DOHH2 (cell line): ENCODE measurements around the gene PLXNB3.

Experiments used
- H3F3A ChIP-seq: fragments of 200-600 bp; sonication (generic), shearing (Covaris generic); 2 replicates; pipeline ENCODE4 v1.6.0; 2016; ENCODE audit warnings: antibody characterized with exemption, mild to moderate bottlenecking; ENCODE audit not compliant: control insufficient read depth, insufficient read depth
- H3K27ac ChIP-seq: fragments of 200-600 bp; sonication (generic); 2 replicates; pipeline ENCODE4 v1.5.1; 2014; ENCODE audit warnings: low read depth, mild to moderate bottlenecking, low read length, moderate library complexity
- H3K27me3 ChIP-seq: fragments of 200-600 bp; sonication (generic); 2 replicates; pipeline ENCODE4 v1.6.1; 2014; ENCODE audit warnings: mild to moderate bottlenecking, low read length, mixed read lengths; ENCODE audit not compliant: control insufficient read depth
- H3K36me3 ChIP-seq: fragments of 200-600 bp; sonication (generic); 2 replicates; pipeline ENCODE4 v1.6.1; 2014; ENCODE audit warnings: mild to moderate bottlenecking, low read length, moderate library complexity, mixed read lengths; ENCODE audit not compliant: control insufficient read depth
- H3K4me1 ChIP-seq: fragments of 200-600 bp; sonication (generic); 2 replicates; pipeline ENCODE4 v1.6.1; 2014; ENCODE audit warnings: mild to moderate bottlenecking, low read length, mixed read lengths; ENCODE audit not compliant: control insufficient read depth
- H3K4me2 ChIP-seq: fragments of 200-600 bp; sonication (generic); 2 replicates; pipeline ENCODE4 v1.6.0; 2014; ENCODE audit warnings: mild to moderate bottlenecking, low read length, moderate library complexity
- H3K4me3 ChIP-seq: fragments of 200-600 bp; sonication (generic); 2 replicates; pipeline ENCODE4 v1.5.1; 2014; ENCODE audit warnings: mild to moderate bottlenecking, low read length, mixed read lengths
- H3K79me2 ChIP-seq: fragments of 200-600 bp; sonication (generic); 2 replicates; pipeline ENCODE4 v1.6.1; 2014; ENCODE audit warnings: mild to moderate bottlenecking, low read length, mixed read lengths; ENCODE audit not compliant: control insufficient read depth
- H3K9me2 ChIP-seq: fragments of 200-600 bp; sonication (generic); replicated peaks from 2 replicates; pipeline ENCODE4 v1.6.1; 2014; ENCODE audit warnings: mild to moderate bottlenecking, low read length, mixed read lengths; ENCODE audit not compliant: control insufficient read depth
- H3K9me3 ChIP-seq: fragments of 200-600 bp; sonication (generic); 2 replicates; pipeline ENCODE4 v1.6.1; 2014; ENCODE audit warnings: antibody characterized with exemption, low read length, mixed read lengths; ENCODE audit not compliant: control insufficient read depth, insufficient read depth
- H4K20me1 ChIP-seq: fragments of 200-600 bp; sonication (generic); 2 replicates; pipeline ENCODE4 v1.6.0; 2014; ENCODE audit warnings: low read depth, mild to moderate bottlenecking, antibody characterized with exemption, low read length, moderate library complexity; ENCODE audit not compliant: control insufficient read depth, insufficient read depth
- EZH2phosphoT487 ChIP-seq: fragments of 200-600 bp; sonication (generic); IDR thresholded peaks from 2 replicates; pipeline ENCODE4 v1.6.1; 2017; ENCODE audit warnings: borderline replicate concordance, mild to moderate bottlenecking, antibody characterized with exemption, low read length, moderate library complexity, mixed read lengths
- TF ChIP-seq, protein P1 (sequence below): fragments of 200-600 bp; sonication (generic); IDR thresholded peaks from one replicate; pipeline ENCODE4 v1.5.1; 2014; ENCODE audit warnings: antibody characterized with exemption, mild to moderate bottlenecking, low read depth, low read length; ENCODE audit not compliant: poor library complexity, severe bottlenecking

Gene PLXNB3

DNA sequence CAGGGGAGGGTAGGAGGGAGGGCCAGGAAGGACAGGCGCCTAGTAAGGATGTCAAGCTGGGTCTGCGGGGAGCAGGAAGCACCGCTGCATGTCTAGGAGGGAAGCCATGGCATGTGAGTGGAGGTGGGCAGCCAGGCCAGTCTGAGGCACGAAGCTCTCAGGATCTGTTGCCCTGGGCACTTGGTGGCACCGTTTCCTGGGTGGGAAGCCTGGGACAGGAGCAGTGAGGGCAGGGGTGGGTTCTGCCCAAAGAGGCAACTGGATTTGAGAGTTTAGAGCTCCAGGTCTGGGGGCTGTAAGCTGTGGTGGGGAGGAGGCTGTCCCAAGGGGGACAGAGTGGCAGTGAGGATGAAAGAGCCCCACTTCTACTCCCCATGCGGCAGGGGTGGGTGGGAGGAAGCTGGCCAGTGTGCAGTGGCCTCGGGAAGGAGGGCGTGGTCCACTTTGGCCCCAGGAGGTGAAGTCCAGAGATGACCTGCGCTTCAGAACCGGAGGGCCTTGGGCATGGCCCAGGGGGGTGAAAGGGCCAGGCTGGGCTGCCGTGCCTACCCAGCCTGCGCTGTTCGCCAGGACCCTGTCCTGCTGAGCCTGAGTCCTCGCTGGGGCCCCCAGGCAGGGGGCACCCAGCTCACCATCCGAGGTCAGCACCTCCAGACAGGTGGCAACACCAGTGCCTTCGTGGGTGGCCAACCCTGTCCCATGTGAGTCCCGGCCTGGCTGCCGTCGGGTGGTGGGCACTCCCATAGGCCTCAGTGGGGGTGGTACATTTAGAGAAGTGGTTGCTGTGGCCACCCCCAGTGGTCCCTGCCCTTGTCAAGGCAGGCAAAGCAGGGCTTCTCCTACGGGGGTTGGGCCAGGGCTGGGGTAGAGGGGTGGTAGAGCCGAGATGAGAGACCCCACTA, 8.5 kb downstream of the PLXNB3 start:
- no peaks in the 10 kb centered on the region for H3F3A ChIP-seq
- H3K9me2 ChIP-seq: no peaks in the 10 kb centered on the region
- no peaks in the 10 kb centered on the region for H3K4me1 ChIP-seq
- no peaks in the 10 kb centered on the region for H4K20me1 ChIP-seq
- H3K4me2 ChIP-seq: no peak overlapping the region
- H3K36me3 ChIP-seq: no peaks in the 10 kb centered on the region
- TF ChIP-seq EZH2phosphoT487: no peak
- TF ChIP-seq, protein P1, sequence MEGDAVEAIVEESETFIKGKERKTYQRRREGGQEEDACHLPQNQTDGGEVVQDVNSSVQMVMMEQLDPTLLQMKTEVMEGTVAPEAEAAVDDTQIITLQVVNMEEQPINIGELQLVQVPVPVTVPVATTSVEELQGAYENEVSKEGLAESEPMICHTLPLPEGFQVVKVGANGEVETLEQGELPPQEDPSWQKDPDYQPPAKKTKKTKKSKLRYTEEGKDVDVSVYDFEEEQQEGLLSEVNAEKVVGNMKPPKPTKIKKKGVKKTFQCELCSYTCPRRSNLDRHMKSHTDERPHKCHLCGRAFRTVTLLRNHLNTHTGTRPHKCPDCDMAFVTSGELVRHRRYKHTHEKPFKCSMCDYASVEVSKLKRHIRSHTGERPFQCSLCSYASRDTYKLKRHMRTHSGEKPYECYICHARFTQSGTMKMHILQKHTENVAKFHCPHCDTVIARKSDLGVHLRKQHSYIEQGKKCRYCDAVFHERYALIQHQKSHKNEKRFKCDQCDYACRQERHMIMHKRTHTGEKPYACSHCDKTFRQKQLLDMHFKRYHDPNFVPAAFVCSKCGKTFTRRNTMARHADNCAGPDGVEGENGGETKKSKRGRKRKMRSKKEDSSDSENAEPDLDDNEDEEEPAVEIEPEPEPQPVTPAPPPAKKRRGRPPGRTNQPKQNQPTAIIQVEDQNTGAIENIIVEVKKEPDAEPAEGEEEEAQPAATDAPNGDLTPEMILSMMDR: no peak
- no peak overlapping the region for H3K27ac ChIP-seq
- no peaks in the 10 kb centered on the region for H3K27me3 ChIP-seq
- no peak overlapping the region for H3K4me3 ChIP-seq
- H3K9me3 ChIP-seq: no peaks in the 10 kb centered on the region
- no peaks in the 10 kb centered on the region for H3K79me2 ChIP-seq

DNA sequence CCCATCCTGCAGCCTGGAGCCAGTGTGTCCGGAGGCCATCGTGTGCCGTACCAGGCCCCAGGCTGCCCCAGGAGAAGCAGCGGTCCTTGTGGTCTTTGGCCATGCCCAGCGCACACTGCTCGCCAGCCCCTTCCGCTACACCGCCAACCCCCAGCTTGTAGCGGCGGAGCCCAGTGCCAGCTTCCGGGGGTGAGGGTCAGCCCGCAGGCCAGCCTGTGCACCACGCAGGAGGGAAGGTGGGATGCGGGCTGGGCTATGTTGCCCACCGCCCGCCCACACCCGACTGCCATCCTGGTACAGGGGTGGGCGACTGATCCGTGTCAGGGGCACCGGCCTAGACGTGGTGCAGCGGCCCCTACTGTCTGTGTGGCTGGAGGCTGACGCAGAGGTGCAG, 9.2 kb downstream of the PLXNB3 start:
- Histone ChIP-seq H3K36me3 (no peaks in the 10 kb centered on the region), H3K27me3 (no peaks in the 10 kb centered on the region), H3K4me2 (no peak overlapping the region), H3K9me2 (no peaks in the 10 kb centered on the region), H3K4me1 (no peaks in the 10 kb centered on the region), H3K4me3 (no peak overlapping the region), H3F3A (no peaks in the 10 kb centered on the region), H3K79me2 (no peaks in the 10 kb centered on the region), H4K20me1 (no peaks in the 10 kb centered on the region), H3K27ac (no peak overlapping the region), H3K9me3 (no peaks in the 10 kb centered on the region)
- no peak for TF ChIP-seq EZH2phosphoT487
- TF ChIP-seq, protein P1: no peak

DNA sequence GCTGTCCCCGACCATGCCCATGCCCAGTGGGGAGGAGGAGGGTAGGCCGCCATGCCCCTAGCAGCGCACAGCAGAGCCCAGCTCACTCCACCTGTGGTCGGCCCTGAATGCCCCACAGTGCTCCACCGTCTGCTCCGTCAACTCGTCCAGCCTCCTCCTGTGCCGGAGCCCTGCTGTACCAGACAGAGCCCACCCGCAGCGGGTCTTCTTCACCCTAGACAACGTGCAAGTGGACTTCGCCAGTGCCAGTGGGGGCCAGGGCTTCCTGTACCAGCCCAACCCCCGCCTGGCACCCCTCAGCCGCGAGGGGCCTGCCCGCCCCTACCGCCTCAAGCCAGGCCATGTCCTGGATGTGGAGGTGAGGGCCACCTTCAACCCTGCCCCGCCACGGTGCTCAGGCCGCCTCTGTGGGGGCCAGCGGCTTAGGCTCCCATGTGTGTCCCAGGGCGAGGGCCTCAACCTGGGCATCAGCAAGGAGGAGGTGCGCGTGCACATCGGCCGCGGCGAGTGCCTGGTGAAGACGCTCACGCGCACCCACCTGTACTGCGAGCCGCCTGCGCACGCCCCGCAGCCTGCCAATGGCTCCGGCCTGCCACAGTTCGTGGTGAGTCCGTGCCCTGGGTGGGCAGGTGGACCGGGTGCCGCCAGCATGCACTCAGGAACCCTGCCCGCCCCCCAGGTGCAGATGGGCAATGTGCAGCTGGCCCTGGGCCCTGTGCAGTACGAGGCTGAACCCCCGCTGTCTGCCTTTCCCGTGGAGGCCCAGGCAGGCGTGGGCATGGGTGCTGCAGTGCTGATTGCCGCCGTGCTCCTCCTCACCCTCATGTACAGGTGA, 9.9 kb downstream of the PLXNB3 start:
- Histone ChIP-seq H3K27ac (no peak overlapping the region), H3K9me3 (no peaks in the 10 kb centered on the region), H3K27me3 (no peaks in the 10 kb centered on the region), H4K20me1 (no peaks in the 10 kb centered on the region), H3K4me2 (no peak overlapping the region), H3K9me2 (no peaks in the 10 kb centered on the region), H3K36me3 (no peaks in the 10 kb centered on the region), H3K4me3 (no peak overlapping the region), H3F3A (no peaks in the 10 kb centered on the region), H3K79me2 (no peaks in the 10 kb centered on the region), H3K4me1 (no peaks in the 10 kb centered on the region)
- no peak for TF ChIP-seq EZH2phosphoT487
